Calu3 (cell line): Measurements from ENCODE around the gene FOXRED1. TPM values are rescaled to one million over a fixed set of nuclear protein-coding genes. Genes with fewer than 3 reads are reported as not detected.

Experiments used
- BruUV-seq: library from RNA; stranded (reverse); fragments of 400-500 nt; replicated peaks from 2 replicates; lab custom pipeline; 2021; lab: Mats Ljungman, UMichigan
- CTCF ChIA-PET: fragments of 300-600 bp; sonication (Branson Sonifier 250); formaldehyde crosslinking; loops from one replicate; lab custom pipeline; 2022; ENCODE audit warnings: antibody characterized with exemption; lab: Charles Lee
- DNase-seq: peaks from one replicate; pipeline ENCODE4 v3.0.0; 2022
- H3K27ac Mint-ChIP-seq: one replicate; pipeline ENCODE4 v1.8.0; 2022; ENCODE audit warnings: mixed read lengths; ENCODE audit not compliant: unreplicated experiment
- H3K27me3 Mint-ChIP-seq: one replicate; pipeline ENCODE4 v1.8.0; 2022; ENCODE audit warnings: mixed read lengths; ENCODE audit not compliant: unreplicated experiment
- H3K36me3 Mint-ChIP-seq: one replicate; pipeline ENCODE4 v1.8.0; 2022; ENCODE audit warnings: mild to moderate bottlenecking, moderate library complexity, mixed read lengths; ENCODE audit not compliant: insufficient read depth, unreplicated experiment
- H3K4me1 Mint-ChIP-seq: one replicate; pipeline ENCODE4 v1.8.0; 2022; ENCODE audit warnings: mild to moderate bottlenecking, low read depth, mixed read lengths; ENCODE audit not compliant: unreplicated experiment
- H3K4me3 Mint-ChIP-seq: one replicate; pipeline ENCODE4 v1.8.0; 2022; ENCODE audit warnings: mild to moderate bottlenecking, low read depth, moderate library complexity, mixed read lengths; ENCODE audit not compliant: unreplicated experiment
- H3K9me3 Mint-ChIP-seq: one replicate; pipeline ENCODE4 v1.8.0; 2022; ENCODE audit warnings: low read depth, mixed read lengths; ENCODE audit not compliant: unreplicated experiment
- CTCF ChIP-seq: fragments of 200-600 bp; IDR thresholded peaks from one replicate; pipeline ENCODE4 v1.8.0; 2022; ENCODE audit warnings: antibody characterized with exemption; ENCODE audit not compliant: unreplicated experiment
- intact Hi-C: fragments of 100-400 bp; cut with micrococcal nuclease; formaldehyde crosslinking; loops from one replicate; pipeline ENCODE4 v1.10.0; 2022; ENCODE audit not compliant: unreplicated experiment
- total RNA-seq: library from RNA; stranded (reverse); gene quantifications from 2 replicates; pipeline ENCODE4 v1.2.3, GENCODE V29; 2022

FOXRED1 gene
- total RNA-seq, 1 experiment from 2014 or later = 34.9 TPM

GRCh38 chr11:126284829-126285228 lies 15.9 kb downstream of the FOXRED1 start:
- H3K4me3 Mint-ChIP-seq = peak overlapping the region; percentile 21
- H3K27ac Mint-ChIP-seq = peak overlapping the region; percentile 41
- CTCF ChIA-PET = no interaction called here
- DNase-seq = peak; percentile 71
- H3K4me1 Mint-ChIP-seq = peaks cover 8% of the 10 kb centered on the region
- TF ChIP-seq CTCF = no peak
- no peaks in the 10 kb centered on the region for H3K27me3 Mint-ChIP-seq
- peaks cover 12% of the 10 kb centered on the region for H3K36me3 Mint-ChIP-seq
- H3K9me3 Mint-ChIP-seq = no peaks in the 10 kb centered on the region
- intact Hi-C loops = no loop called here
- no TSS peak for BruUV-seq

GRCh38 chr11:126288237-126288636 lies 19.3 kb downstream of the FOXRED1 start:
- intact Hi-C loops = no loop called here
- no peak overlapping the region for H3K4me3 Mint-ChIP-seq
- peaks cover 8% of the 10 kb centered on the region for H3K4me1 Mint-ChIP-seq
- no peak for DNase-seq
- no peak for TF ChIP-seq CTCF
- BruUV-seq = no TSS peak
- H3K27ac Mint-ChIP-seq = no peak overlapping the region
- no peaks in the 10 kb centered on the region for H3K27me3 Mint-ChIP-seq
- H3K9me3 Mint-ChIP-seq = no peaks in the 10 kb centered on the region
- CTCF ChIA-PET = no interaction called here
- H3K36me3 Mint-ChIP-seq = peaks cover 6% of the 10 kb centered on the region

- BruUV-seq = no TSS peak
- CTCF ChIA-PET = no interaction called here
- Mint-ChIP-seq H3K4me1 (no peaks in the 10 kb centered on the region), H3K9me3 (no peaks in the 10 kb centered on the region), H3K27me3 (no peaks in the 10 kb centered on the region), H3K27ac (no peak overlapping the region), H3K36me3 (peaks cover 10% of the 10 kb centered on the region), H3K4me3 (no peak overlapping the region)
- no peak for TF ChIP-seq CTCF
- intact Hi-C loops = no loop called here
- no peak for DNase-seq
Measured at GRCh38 chr11:126290887-126291286, 21.9 kb downstream of the FOXRED1 start.

- no peak for DNase-seq
- Mint-ChIP-seq H3K4me3 (no peak overlapping the region), H3K4me1 (no peaks in the 10 kb centered on the region), H3K27ac (no peak overlapping the region), H3K9me3 (no peaks in the 10 kb centered on the region), H3K36me3 (peaks cover 10% of the 10 kb centered on the region), H3K27me3 (no peaks in the 10 kb centered on the region)
- no TSS peak for BruUV-seq
- intact Hi-C loops = no loop called here
- CTCF ChIA-PET = interaction anchor here (0.9 kb wide), 1 partner anchor 10 kb away, joined by 3 read pairs; the partner anchor contains the start of gene DCPS
- TF ChIP-seq CTCF = no peak
Measured at GRCh38 chr11:126293726-126294125, 24.8 kb downstream of the FOXRED1 start.
